VCaP (cell line): ENCODE data around the gene NXN.

Experiments
- H3K27ac ChIP-seq: fragments of 450-650 bp; 2 replicates; pipeline ENCODE4 v1.5.1; 2017
- CTCF ChIP-seq: fragments of 450-650 bp; conservative IDR thresholded peaks from 2 replicates; pipeline ENCODE4 v1.5.1; 2017; ENCODE audit warnings: mild to moderate bottlenecking, moderate library complexity

The NXN gene

GRCh38 chr17:1019451-1019850 lies 39.9 kb upstream of the NXN start:
- TF ChIP-seq CTCF, result no peak
- H3K27ac ChIP-seq, result no peak overlapping the region

- no peak for TF ChIP-seq CTCF
- no peak overlapping the region for H3K27ac ChIP-seq
Observed at GRCh38 chr17:1018547-1018946, 39.0 kb upstream of the NXN start.

GRCh38 chr17:1013729-1014090 lies 34.1 kb upstream of the NXN start:
- H3K27ac ChIP-seq, result no peak overlapping the region
- TF ChIP-seq CTCF, result no peak

GRCh38 chr17:1012823-1013728 lies 33.5 kb upstream of the NXN start:
- no peak overlapping the region for H3K27ac ChIP-seq

GRCh38 chr17:1011760-1012735 lies 32.5 kb upstream of the NXN start:
- peak overlapping the region; percentile 28; the same call in 1 of the 2 replicates for H3K27ac ChIP-seq
- TF ChIP-seq CTCF, result no peak

More at GRCh38 chr17:1012823-1013728, 33.5 kb upstream of the NXN start:
- TF ChIP-seq CTCF, result no peak

- no peak for TF ChIP-seq CTCF
- H3K27ac ChIP-seq, result peak overlapping the region; percentile 28; the same call in 1 of the 2 replicates
Observed at GRCh38 chr17:1011138-1011537, 31.6 kb upstream of the NXN start.

- no peak for TF ChIP-seq CTCF
Observed at GRCh38 chr17:1010586-1010985, 31.0 kb upstream of the NXN start.

More at GRCh38 chr17:1010586-1010985, 31.0 kb upstream of the NXN start:
- H3K27ac ChIP-seq, result peak overlapping the region; percentile 28
